A549 (cell line): ENCODE results near the gene INKA1. TPM values are rescaled to one million over a fixed set of nuclear protein-coding genes. Genes with fewer than 3 reads are reported as not detected.

ENCODE experiments used
- ATAC-seq, 2 experiments: fragments of 200-7000 bp in 1 of 2; fragments of >200 bp in 1 of 2; cut with Nextera tagmentation in 1 of 2; cut with Tn5 transposase in 1 of 2; 3 replicates each; pipeline versions ENCODE4 v1.8.0 to v1.9.1; 2018 to 2020; ENCODE audit warnings: mild to moderate bottlenecking in 1 of 2, moderate library complexity in 1 of 2
- CTCF ChIA-PET: fragments of 300-600 bp; sonication (Branson Sonifier 250); formaldehyde crosslinking; extraction: SDS; loops from one replicate; lab custom pipeline; 2021; ENCODE audit warnings: antibody characterized with exemption, inconsistent platforms; lab: Yijun Ruan, JAX
- POLR2A ChIA-PET: fragments of 350-600 bp; formaldehyde crosslinking; extraction: SDS; loops from one replicate; lab custom pipeline; 2021; ENCODE audit warnings: antibody characterized with exemption, inconsistent platforms; lab: Yijun Ruan, JAX
- DNase-seq, 2 experiments: peaks; one replicate each; pipeline versions ENCODE4 v3.0.0 to v3.0.0-alpha.2; 2011 to 2016; ENCODE audit warnings: low read depth in 1 of 2, low spot score in 1 of 2
- FAIRE-seq: peaks from 2 replicates; lab custom pipeline; 2011; peaks lifted over from hg19 to GRCh38; lab: Jason Lieb, UNC
- H3K27ac ChIP-seq, 2 experiments: fragments of >200 bp; sonication (Bioruptor Twin); formaldehyde crosslinking; 3 replicates each; pipeline ENCODE4 v1.5.1; 2016 to 2017
- H3K4me1 ChIP-seq: fragments of >200 bp; sonication (Bioruptor Twin); formaldehyde crosslinking; 3 replicates; pipeline ENCODE4 v1.6.1; 2016
- H3K4me2 ChIP-seq: fragments of >200 bp; sonication (Bioruptor Twin); formaldehyde crosslinking; 3 replicates; pipeline ENCODE4 v1.6.1; 2016
- H3K4me3 ChIP-seq: fragments of >200 bp; sonication (Bioruptor Twin); formaldehyde crosslinking; 3 replicates; pipeline ENCODE4 v1.5.1; 2016
- H3K9me3 ChIP-seq: fragments of >200 bp; sonication (Bioruptor Twin); formaldehyde crosslinking; 3 replicates; pipeline ENCODE4 v1.6.1; 2016
- ATOH8 ChIP-seq: fragments of 250-450 bp; sonication (Bioruptor Pico); IDR thresholded peaks from 2 replicates; pipeline ENCODE4 v1.5.0; 2020; ENCODE audit warnings: low read depth, mild to moderate bottlenecking, moderate library complexity
- BHLHE40 ChIP-seq: IDR thresholded peaks from 2 replicates; pipeline ENCODE4 v1.6.1; 2012; ENCODE audit warnings: low read depth, low read length, inconsistent platforms
- CTCF ChIP-seq: fragments of >200 bp; sonication (Bioruptor Twin); formaldehyde crosslinking; IDR thresholded peaks from 3 replicates; pipeline ENCODE4 v1.5.1; 2016
- EP300 ChIP-seq, 2 experiments: fragments of >200 bp; sonication (Bioruptor Twin); formaldehyde crosslinking; IDR thresholded peaks; 2 replicates in 1 of 2; 3 replicates in 1 of 2; pipeline ENCODE4 v1.6.1; 2016 to 2017
- HOXB5 ChIP-seq: fragments of 250-450 bp; sonication (Bioruptor Pico); IDR thresholded peaks from 2 replicates; pipeline ENCODE4 v1.5.0; 2020; ENCODE audit warnings: mild to moderate bottlenecking, moderate library complexity
- JUN ChIP-seq, 2 experiments: fragments of >200 bp; sonication (Bioruptor Twin); formaldehyde crosslinking; IDR thresholded peaks; 2 replicates in 1 of 2; 3 replicates in 1 of 2; pipeline ENCODE4 v1.6.1; 2016 to 2017
- MAX ChIP-seq: IDR thresholded peaks from 2 replicates; pipeline ENCODE4 v1.6.1; 2012
- RAD21 ChIP-seq, 2 experiments: fragments of >200 bp in 1 of 2; sonication (Bioruptor Twin) in 1 of 2; formaldehyde crosslinking in 1 of 2; IDR thresholded peaks in 1 of 2; conservative IDR thresholded peaks in 1 of 2; 2 replicates in 1 of 2; 3 replicates in 1 of 2; pipeline ENCODE4 v1.6.1; 2012 to 2018; ENCODE audit warnings: inconsistent platforms in 1 of 2
- SMC3 ChIP-seq: fragments of >200 bp; sonication (Bioruptor Twin); formaldehyde crosslinking; IDR thresholded peaks from 3 replicates; pipeline ENCODE4 v1.6.1; 2018; ENCODE audit warnings: inconsistent platforms
- TFCP2L1 ChIP-seq: fragments of 250-450 bp; sonication (Bioruptor Pico); IDR thresholded peaks from 2 replicates; pipeline ENCODE4 v1.5.0; 2021; ENCODE audit warnings: mild to moderate bottlenecking
- ZC3H11A ChIP-seq: fragments of 450-650 bp; IDR thresholded peaks from 2 replicates; pipeline ENCODE4 v1.6.1; 2014; ENCODE audit warnings: antibody characterized with exemption, mild to moderate bottlenecking
- WGBS: methylation state at CpG from one replicate; pipeline ENCODE4 v1.1.6; 2017; ENCODE audit errors: missing lambda C conversion rate; 5-methylcytosine and 5-hydroxymethylcytosine counted together
- polyA plus RNA-seq, 4 experiments: library from polyadenylated mRNA; depleted of rRNA in 3 of 4; stranded (reverse); fragments of >200 nt; fragmentation: RNase III in 1 of 4; extraction: RNeasy Plus Mini Kit Qiagen cat#74134 plus additional on column Dnase treatment in 1 of 4; gene quantifications; 2 replicates in 3 of 4; 3 replicates in 1 of 4; pipeline ENCODE4 v1.2.3, GENCODE V29; 2011 to 2017
- TF ChIP-seq, protein P1 (sequence below): fragments of 250-450 bp; sonication (Bioruptor Pico); IDR thresholded peaks from 2 replicates; pipeline ENCODE4 v1.5.0; 2021; ENCODE audit warnings: mild to moderate bottlenecking, moderate library complexity, borderline replicate concordance
- TF ChIP-seq, protein P2 (sequence below): IDR thresholded peaks from 2 replicates; pipeline ENCODE4 v1.6.1; 2012; ENCODE audit warnings: low read depth, borderline replicate concordance

The INKA1 gene
- polyA plus RNA-seq, 2 of the 4 experiments (the other 2 are of a cell fraction): 0.39 to 0.74 TPM

- no peak overlapping the region for H3K4me3 ChIP-seq
- H3K4me2 ChIP-seq: no peak overlapping the region
- no peaks in the 10 kb centered on the region for H3K4me1 ChIP-seq
- H3K9me3 ChIP-seq: no peaks in the 10 kb centered on the region
- no peak overlapping the region for H3K27ac ChIP-seq
- peak; percentile 40 to 72 for DNase-seq
- ChIA-PET CTCF (interaction anchor here (0.6 to 6.6 kb wide), 49 partner anchors 8 to 1008 kb away, joined by 3 to 119 read pairs (median 4); partner anchors contain the start of genes AMIGO3, CAMKV, CDHR4 and INKA1), POLR2A (interaction anchor here (0.6 kb wide), 1 partner anchor 166 kb away, joined by 3 read pairs; no protein-coding TSS in a partner anchor)
- ATAC-seq: peak; percentile 82 to 91; a peak in 5 of 6 replicates
- 43% methylated on average over 6 of the region's 6 CpGs for WGBS
- FAIRE-seq: no peak
- TF ChIP-seq EP300 (IDR thresholded peaks at IDR 0.05) (no peak), JUN (IDR thresholded peaks at IDR 0.05) (no peak), SMC3 (peak; percentile 79), CTCF (peak; percentile 76), HOXB5 (no peak), BHLHE40 (no peak), MAX (no peak), TFCP2L1 (CRISPR knock-in tag) (no peak), RAD21 (conservative IDR thresholded peaks at IDR 0.05 in 1 of 2, IDR thresholded peaks at IDR 0.05 in 1 of 2) (peak; percentile 70 to 71), ZC3H11A (no peak)
- TF ChIP-seq, protein P1, sequence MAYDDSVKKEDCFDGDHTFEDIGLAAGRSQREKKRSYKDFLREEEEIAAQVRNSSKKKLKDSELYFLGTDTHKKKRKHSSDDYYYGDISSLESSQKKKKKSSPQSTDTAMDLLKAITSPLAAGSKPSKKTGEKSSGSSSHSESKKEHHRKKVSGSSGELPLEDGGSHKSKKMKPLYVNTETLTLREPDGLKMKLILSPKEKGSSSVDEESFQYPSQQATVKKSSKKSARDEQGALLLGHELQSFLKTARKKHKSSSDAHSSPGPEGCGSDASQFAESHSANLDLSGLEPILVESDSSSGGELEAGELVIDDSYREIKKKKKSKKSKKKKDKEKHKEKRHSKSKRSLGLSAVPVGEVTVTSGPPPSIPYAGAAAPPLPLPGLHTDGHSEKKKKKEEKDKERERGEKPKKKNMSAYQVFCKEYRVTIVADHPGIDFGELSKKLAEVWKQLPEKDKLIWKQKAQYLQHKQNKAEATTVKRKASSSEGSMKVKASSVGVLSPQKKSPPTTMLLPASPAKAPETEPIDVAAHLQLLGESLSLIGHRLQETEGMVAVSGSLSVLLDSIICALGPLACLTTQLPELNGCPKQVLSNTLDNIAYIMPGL (CRISPR knock-in tag): no peak
These were observed 36.2 kb downstream of the INKA1 start for GRCh38 chr3:49839193-49839809.

- TF ChIP-seq, protein P2, sequence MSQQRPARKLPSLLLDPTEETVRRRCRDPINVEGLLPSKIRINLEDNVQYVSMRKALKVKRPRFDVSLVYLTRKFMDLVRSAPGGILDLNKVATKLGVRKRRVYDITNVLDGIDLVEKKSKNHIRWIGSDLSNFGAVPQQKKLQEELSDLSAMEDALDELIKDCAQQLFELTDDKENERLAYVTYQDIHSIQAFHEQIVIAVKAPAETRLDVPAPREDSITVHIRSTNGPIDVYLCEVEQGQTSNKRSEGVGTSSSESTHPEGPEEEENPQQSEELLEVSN: no peak
- Histone ChIP-seq H3K4me2 (no peak overlapping the region), H3K27ac (no peak overlapping the region), H3K4me1 (no peaks in the 10 kb centered on the region), H3K9me3 (no peaks in the 10 kb centered on the region), H3K4me3 (no peak overlapping the region)
- ChIA-PET POLR2A (no interaction called here), CTCF (interaction anchor here (0.5 to 6.6 kb wide), 14 partner anchors 12 to 300 kb away, joined by 3 to 119 read pairs (median 22); partner anchors contain the start of genes AMIGO3, CDHR4, INKA1 and MST1R)
- ATAC-seq (no peak), DNase-seq (no peak), FAIRE-seq (no peak)
- WGBS: 67% methylated on average over 2 of the region's 2 CpGs
These were observed 37.3 kb downstream of the INKA1 start for GRCh38 chr3:49840388-49840787.

DNA sequence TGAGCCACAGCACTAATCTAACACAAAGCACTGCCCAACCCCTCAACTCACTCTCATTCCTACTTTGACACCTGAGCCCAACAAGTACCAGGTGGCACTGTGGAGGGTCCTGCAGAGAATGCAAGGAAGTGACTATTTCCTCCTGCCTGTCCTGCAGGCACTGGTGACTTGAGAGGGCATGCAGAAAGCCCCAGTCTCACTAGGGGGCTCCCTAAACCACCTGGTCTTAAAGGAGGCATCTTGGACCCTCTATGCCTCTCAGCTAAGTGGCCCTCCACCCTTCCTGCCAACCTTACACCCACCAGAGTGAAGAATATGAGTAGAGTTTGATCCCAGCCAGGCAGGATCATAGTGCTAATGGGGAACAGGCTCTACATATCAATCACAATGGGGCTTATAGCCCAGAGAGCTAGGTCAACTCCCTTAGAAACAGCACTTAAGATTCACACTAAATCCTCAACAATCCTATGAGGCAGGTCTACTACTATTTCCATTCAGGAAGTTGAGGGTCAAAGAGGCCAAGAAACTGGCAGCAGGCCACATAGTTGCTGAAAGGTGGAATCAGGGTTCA, 38.1 kb downstream of the INKA1 start:
- H3K4me3 ChIP-seq: no peak overlapping the region
- peak; percentile 44 to 64; a peak in 4 of 5 replicates for TF ChIP-seq RAD21 (conservative IDR thresholded peaks at IDR 0.05 in 1 of 2, IDR thresholded peaks at IDR 0.05 in 1 of 2)
- TF ChIP-seq ATOH8 (CRISPR knock-in tag): no peak
- TF ChIP-seq SMC3: peak; percentile 44; the same call in 2 of the 3 replicates
- peak; percentile 45 for TF ChIP-seq CTCF
- no peaks in the 10 kb centered on the region for H3K9me3 ChIP-seq
- H3K4me1 ChIP-seq: no peaks in the 10 kb centered on the region
- no peak overlapping the region for H3K27ac ChIP-seq
- DNase-seq (peak in 1 of 2 experiments; percentile 31), ATAC-seq (peak; percentile 57 to 71; a peak in 5 of 6 replicates), FAIRE-seq (no peak)
- POLR2A ChIA-PET: no interaction called here
- CTCF ChIA-PET: interaction anchor here (1.1 to 6.6 kb wide), 13 partner anchors 13 to 301 kb away, joined by 3 to 119 read pairs (median 20); partner anchors contain the start of genes CDHR4, INKA1, MST1R and TRAIP
- H3K4me2 ChIP-seq: no peak overlapping the region
